Ishikawa (cell line): ENCODE data around the gene LACTB.

Experiments used
- EP300 ChIP-seq: IDR thresholded peaks from 2 replicates; pipeline ENCODE4 v1.6.1; 2012; ENCODE audit warnings: borderline replicate concordance
- FOXM1 ChIP-seq: IDR thresholded peaks from 2 replicates; pipeline ENCODE4 v1.6.1; 2012; ENCODE audit warnings: low read depth, borderline replicate concordance
- NFIC ChIP-seq: IDR thresholded peaks from 2 replicates; pipeline ENCODE4 v1.6.1; 2012
- TEAD4 ChIP-seq: IDR thresholded peaks from 2 replicates; pipeline ENCODE4 v1.6.1; 2012

GRCh38 chr15:63083044-63083443 is 38.6 kb upstream of the LACTB start:
- TF ChIP-seq TEAD4 (no peak), NFIC (no peak), EP300 (no peak), FOXM1 (no peak)
